Measurements from ENCODE around the gene SELENON.

DNA sequence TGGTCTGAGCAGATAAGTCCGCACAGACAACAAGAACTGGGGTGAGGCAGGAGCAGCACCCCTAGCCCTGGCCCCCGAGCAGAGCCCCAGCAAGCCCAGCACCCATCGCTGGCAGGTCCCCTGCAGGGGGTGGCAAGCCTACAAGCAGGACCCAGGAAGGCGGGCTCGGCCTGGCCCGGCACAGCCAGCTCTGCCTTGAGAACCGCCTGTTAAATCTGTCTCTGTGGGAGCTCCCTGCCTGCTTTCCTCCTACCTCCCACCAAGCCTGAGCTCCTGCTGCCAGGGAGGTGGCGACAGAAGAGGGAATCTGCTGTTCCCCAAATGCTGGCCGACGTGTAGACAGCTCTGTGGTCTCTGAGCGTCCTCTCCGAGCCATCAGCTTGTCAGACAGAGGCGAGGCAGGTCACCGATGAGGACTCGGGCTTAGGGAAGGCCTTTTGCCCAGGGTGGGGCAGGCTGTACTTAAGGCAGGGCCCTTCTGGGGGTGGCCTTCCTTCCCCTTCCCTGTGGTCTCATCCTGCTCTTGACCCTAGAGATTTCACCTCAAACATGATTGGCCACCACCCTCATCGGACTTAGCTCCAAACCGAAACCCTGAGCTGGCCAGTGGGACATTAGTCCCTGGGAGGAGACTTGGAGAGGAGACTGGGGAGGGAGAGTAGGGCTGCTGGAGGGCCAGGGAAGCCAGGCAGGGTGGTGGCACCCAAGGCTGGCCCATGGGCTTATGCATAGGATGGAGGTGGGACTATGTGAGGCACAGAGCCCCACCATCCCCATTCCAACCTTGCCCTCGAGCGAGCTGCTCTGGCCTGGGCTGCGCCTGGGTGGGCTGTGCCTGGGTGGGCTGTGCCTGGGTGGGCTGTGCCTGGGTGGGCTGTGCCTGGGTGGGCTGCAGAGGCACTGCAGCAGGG lies 7.7 kb downstream of the SELENON start:
- TF ChIP-seq POLR2AphosphoS5 (IDR thresholded peaks at IDR 0.05): no peak
- TF ChIP-seq, protein P1, sequence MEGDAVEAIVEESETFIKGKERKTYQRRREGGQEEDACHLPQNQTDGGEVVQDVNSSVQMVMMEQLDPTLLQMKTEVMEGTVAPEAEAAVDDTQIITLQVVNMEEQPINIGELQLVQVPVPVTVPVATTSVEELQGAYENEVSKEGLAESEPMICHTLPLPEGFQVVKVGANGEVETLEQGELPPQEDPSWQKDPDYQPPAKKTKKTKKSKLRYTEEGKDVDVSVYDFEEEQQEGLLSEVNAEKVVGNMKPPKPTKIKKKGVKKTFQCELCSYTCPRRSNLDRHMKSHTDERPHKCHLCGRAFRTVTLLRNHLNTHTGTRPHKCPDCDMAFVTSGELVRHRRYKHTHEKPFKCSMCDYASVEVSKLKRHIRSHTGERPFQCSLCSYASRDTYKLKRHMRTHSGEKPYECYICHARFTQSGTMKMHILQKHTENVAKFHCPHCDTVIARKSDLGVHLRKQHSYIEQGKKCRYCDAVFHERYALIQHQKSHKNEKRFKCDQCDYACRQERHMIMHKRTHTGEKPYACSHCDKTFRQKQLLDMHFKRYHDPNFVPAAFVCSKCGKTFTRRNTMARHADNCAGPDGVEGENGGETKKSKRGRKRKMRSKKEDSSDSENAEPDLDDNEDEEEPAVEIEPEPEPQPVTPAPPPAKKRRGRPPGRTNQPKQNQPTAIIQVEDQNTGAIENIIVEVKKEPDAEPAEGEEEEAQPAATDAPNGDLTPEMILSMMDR (IDR thresholded peaks at IDR 0.05): no peak

All from prostate gland (tissue), 2 donors.